Astrocyte (in vitro differentiated cells and primary cell): Measurements from ENCODE around the gene GDF7. TPM values are rescaled to one million over a fixed set of nuclear protein-coding genes. Genes with fewer than 3 reads are reported as not detected.

ENCODE experiments used
- DNase-seq: peaks from one replicate; pipeline ENCODE4 v3.0.0-alpha.2; 2010; ENCODE audit warnings: low read depth
- FAIRE-seq: peaks from 2 replicates; lab custom pipeline; 2011; peaks lifted over from hg19 to GRCh38; lab: Jason Lieb, UNC
- H2AFZ ChIP-seq: 2 replicates; pipeline ENCODE4 v1.6.0; 2012; ENCODE audit warnings: low read depth, low read length, inconsistent platforms
- H3K27ac ChIP-seq: 2 replicates; pipeline ENCODE4 v1.5.1; 2011; ENCODE audit warnings: low read depth, low read length, inconsistent platforms
- H3K27me3 ChIP-seq: 2 replicates; pipeline ENCODE4 v1.6.0; 2011; ENCODE audit warnings: low read length, inconsistent platforms; ENCODE audit not compliant: insufficient read depth
- H3K36me3 ChIP-seq: 2 replicates; pipeline ENCODE4 v1.5.1; 2011; ENCODE audit warnings: low read length, inconsistent platforms; ENCODE audit not compliant: insufficient read depth
- H3K4me1 ChIP-seq: 2 replicates; pipeline ENCODE4 v1.5.1; 2011; ENCODE audit warnings: low read length, inconsistent platforms; ENCODE audit not compliant: insufficient read depth
- H3K4me2 ChIP-seq: 2 replicates; pipeline ENCODE4 v1.6.0; 2012; ENCODE audit warnings: low read length, inconsistent platforms
- H3K4me3 ChIP-seq: 2 replicates; pipeline ENCODE4 v1.5.1; 2011; ENCODE audit warnings: low read depth, mild to moderate bottlenecking, low read length, inconsistent platforms; ENCODE audit not compliant: insufficient read depth
- H3K79me2 ChIP-seq: 2 replicates; pipeline ENCODE4 v1.6.0; 2012; ENCODE audit warnings: mild to moderate bottlenecking, low read length, inconsistent platforms; ENCODE audit not compliant: insufficient read depth
- H3K9ac ChIP-seq: 2 replicates; pipeline ENCODE4 v1.6.0; 2012; ENCODE audit warnings: mild to moderate bottlenecking, low read length, inconsistent platforms
- H3K9me3 ChIP-seq: 2 replicates; pipeline ENCODE4 v1.5.1; 2012; ENCODE audit warnings: low read depth, mild to moderate bottlenecking, low read length, inconsistent platforms; ENCODE audit not compliant: insufficient read depth
- H4K20me1 ChIP-seq: 2 replicates; pipeline ENCODE4 v1.6.0; 2012; ENCODE audit warnings: low read length, inconsistent platforms; ENCODE audit not compliant: insufficient read depth
- H3K27ac Mint-ChIP-seq: one replicate; pipeline ENCODE4 v1.8.0; 2021; ENCODE audit warnings: mild to moderate bottlenecking, mixed read lengths; ENCODE audit not compliant: unreplicated experiment
- H3K27me3 Mint-ChIP-seq: one replicate; pipeline ENCODE4 v1.8.0; 2021; ENCODE audit warnings: low read depth, mixed read lengths; ENCODE audit not compliant: unreplicated experiment
- H3K36me3 Mint-ChIP-seq: one replicate; pipeline ENCODE4 v1.8.0; 2021; ENCODE audit warnings: low read depth, mixed read lengths; ENCODE audit not compliant: unreplicated experiment
- H3K4me1 Mint-ChIP-seq: one replicate; pipeline ENCODE4 v1.8.0; 2021; ENCODE audit warnings: low read depth, mixed read lengths; ENCODE audit not compliant: unreplicated experiment
- H3K4me3 Mint-ChIP-seq: one replicate; pipeline ENCODE4 v1.8.0; 2021; ENCODE audit warnings: mild to moderate bottlenecking, moderate library complexity, mixed read lengths; ENCODE audit not compliant: unreplicated experiment
- H3K9me3 Mint-ChIP-seq: one replicate; pipeline ENCODE4 v1.8.0; 2021; ENCODE audit warnings: mild to moderate bottlenecking, mixed read lengths; ENCODE audit not compliant: unreplicated experiment
- EZH2 ChIP-seq: IDR thresholded peaks from 2 replicates; pipeline ENCODE4 v1.6.1; 2012; ENCODE audit warnings: mild to moderate bottlenecking, low read length, inconsistent platforms; ENCODE audit not compliant: insufficient read depth
- total RNA-seq: library from RNA; stranded (reverse); gene quantifications from 2 replicates; pipeline ENCODE4 v1.2.1, GENCODE V29; 2021
- TF ChIP-seq, protein P1 (sequence below): IDR thresholded peaks from 2 replicates; pipeline ENCODE4 v1.5.1; 2011; ENCODE audit warnings: low read depth, mild to moderate bottlenecking, inconsistent platforms, low read length, moderate library complexity; ENCODE audit not compliant: insufficient read depth

GDF7 gene
- total RNA-seq, 1 donor from 2014 or later: 1.9 TPM

- no peak for FAIRE-seq
- Histone ChIP-seq H3K27ac (no peak overlapping the region), H3K4me3 (no peak overlapping the region), H3K4me1 (peaks cover 13% of the 10 kb centered on the region), H3K27me3 (peaks cover 31% of the 10 kb centered on the region), H3K36me3 (no peaks in the 10 kb centered on the region), H2AFZ (no peak overlapping the region), H3K79me2 (peaks cover 10% of the 10 kb centered on the region), H4K20me1 (no peaks in the 10 kb centered on the region), H3K9ac (no peak overlapping the region), H3K4me2 (no peak overlapping the region), H3K9me3 (no peaks in the 10 kb centered on the region)
- H3K9me3 Mint-ChIP-seq: no peaks in the 10 kb centered on the region
- H3K27ac Mint-ChIP-seq: no peak overlapping the region
- H3K4me3 Mint-ChIP-seq: no peak overlapping the region
- H3K27me3 Mint-ChIP-seq: peaks cover 26% of the 10 kb centered on the region
- H3K36me3 Mint-ChIP-seq: peaks cover 3% of the 10 kb centered on the region
- H3K4me1 Mint-ChIP-seq: peaks cover 22% of the 10 kb centered on the region
- no peak for TF ChIP-seq EZH2
- TF ChIP-seq, protein P1, sequence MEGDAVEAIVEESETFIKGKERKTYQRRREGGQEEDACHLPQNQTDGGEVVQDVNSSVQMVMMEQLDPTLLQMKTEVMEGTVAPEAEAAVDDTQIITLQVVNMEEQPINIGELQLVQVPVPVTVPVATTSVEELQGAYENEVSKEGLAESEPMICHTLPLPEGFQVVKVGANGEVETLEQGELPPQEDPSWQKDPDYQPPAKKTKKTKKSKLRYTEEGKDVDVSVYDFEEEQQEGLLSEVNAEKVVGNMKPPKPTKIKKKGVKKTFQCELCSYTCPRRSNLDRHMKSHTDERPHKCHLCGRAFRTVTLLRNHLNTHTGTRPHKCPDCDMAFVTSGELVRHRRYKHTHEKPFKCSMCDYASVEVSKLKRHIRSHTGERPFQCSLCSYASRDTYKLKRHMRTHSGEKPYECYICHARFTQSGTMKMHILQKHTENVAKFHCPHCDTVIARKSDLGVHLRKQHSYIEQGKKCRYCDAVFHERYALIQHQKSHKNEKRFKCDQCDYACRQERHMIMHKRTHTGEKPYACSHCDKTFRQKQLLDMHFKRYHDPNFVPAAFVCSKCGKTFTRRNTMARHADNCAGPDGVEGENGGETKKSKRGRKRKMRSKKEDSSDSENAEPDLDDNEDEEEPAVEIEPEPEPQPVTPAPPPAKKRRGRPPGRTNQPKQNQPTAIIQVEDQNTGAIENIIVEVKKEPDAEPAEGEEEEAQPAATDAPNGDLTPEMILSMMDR: no peak
- no peak for DNase-seq
Measured at GRCh38 chr2:20653695-20654534, 13.0 kb upstream of the GDF7 start.

DNA sequence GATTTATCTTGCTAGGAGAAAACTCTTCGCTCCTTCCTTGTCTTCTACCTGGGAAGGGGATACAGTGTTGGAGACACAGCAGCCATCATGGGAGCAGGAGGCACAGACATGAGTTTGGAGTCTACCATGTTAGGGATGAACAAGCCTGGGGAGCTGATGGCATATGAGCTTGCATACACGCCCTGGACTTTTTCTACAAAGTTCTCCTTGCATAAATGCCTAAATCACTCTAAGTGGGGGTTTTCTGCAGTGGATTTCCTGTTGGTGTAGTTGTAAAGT, 12.5 kb upstream of the GDF7 start:
- no peak overlapping the region for H2AFZ ChIP-seq
- H3K9me3 ChIP-seq: no peaks in the 10 kb centered on the region
- no peaks in the 10 kb centered on the region for H3K36me3 ChIP-seq
- no peaks in the 10 kb centered on the region for H3K9me3 Mint-ChIP-seq
- no peak overlapping the region for H3K27ac Mint-ChIP-seq
- H4K20me1 ChIP-seq: no peaks in the 10 kb centered on the region
- peaks cover 7% of the 10 kb centered on the region for H3K79me2 ChIP-seq
- H3K4me1 ChIP-seq: peaks cover 13% of the 10 kb centered on the region
- no peak overlapping the region for H3K4me2 ChIP-seq
- no peak overlapping the region for H3K4me3 ChIP-seq
- TF ChIP-seq, protein P1: no peak
- TF ChIP-seq EZH2: no peak
- peaks cover 34% of the 10 kb centered on the region for H3K27me3 ChIP-seq
- peaks cover 17% of the 10 kb centered on the region for H3K4me1 Mint-ChIP-seq
- no peaks in the 10 kb centered on the region for H3K36me3 Mint-ChIP-seq
- no peak for DNase-seq
- H3K27ac ChIP-seq: no peak overlapping the region
- no peak for FAIRE-seq
- peaks cover 28% of the 10 kb centered on the region for H3K27me3 Mint-ChIP-seq
- no peak overlapping the region for H3K4me3 Mint-ChIP-seq
- H3K9ac ChIP-seq: no peak overlapping the region

DNA sequence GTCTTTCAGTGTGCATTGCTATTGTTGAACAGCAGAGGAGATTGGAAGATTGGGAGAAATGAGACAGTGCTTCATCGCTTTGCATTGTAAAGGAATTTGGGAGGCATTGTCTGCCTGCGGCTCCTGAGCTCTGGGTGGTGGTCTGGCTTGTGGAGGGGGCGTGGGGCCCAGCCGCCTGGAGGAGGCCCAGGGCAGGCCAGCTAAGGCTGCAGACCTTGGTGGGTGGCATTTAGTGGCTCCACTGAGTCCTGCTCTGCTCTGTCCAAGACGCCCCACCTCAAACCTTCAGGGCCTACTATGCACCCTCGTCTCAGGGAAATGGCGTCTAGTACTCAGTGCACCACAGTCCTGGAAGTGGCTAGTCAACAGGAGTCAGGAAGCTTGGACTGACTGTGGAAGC, 10.4 kb upstream of the GDF7 start:
- H3K27me3 Mint-ChIP-seq: peaks cover 48% of the 10 kb centered on the region
- FAIRE-seq: no peak

More for the DNA sequence above, 10.4 kb upstream of the GDF7 start:
- Histone ChIP-seq H3K36me3 (no peaks in the 10 kb centered on the region), H3K27ac (no peak overlapping the region), H3K79me2 (no peaks in the 10 kb centered on the region), H2AFZ (no peak overlapping the region), H3K4me2 (no peak overlapping the region), H3K4me1 (peaks cover 1% of the 10 kb centered on the region), H3K27me3 (peaks cover 46% of the 10 kb centered on the region), H3K4me3 (no peak overlapping the region), H3K9ac (no peak overlapping the region), H3K9me3 (no peaks in the 10 kb centered on the region), H4K20me1 (no peaks in the 10 kb centered on the region)
- Mint-ChIP-seq H3K36me3 (no peaks in the 10 kb centered on the region), H3K27ac (no peak overlapping the region), H3K4me3 (no peak overlapping the region), H3K9me3 (no peaks in the 10 kb centered on the region), H3K4me1 (peaks cover 15% of the 10 kb centered on the region)
- no peak for DNase-seq
- TF ChIP-seq EZH2: no peak
- TF ChIP-seq, protein P1: no peak
